ENCODE data around the gene FRY.

The FRY gene

DNA sequence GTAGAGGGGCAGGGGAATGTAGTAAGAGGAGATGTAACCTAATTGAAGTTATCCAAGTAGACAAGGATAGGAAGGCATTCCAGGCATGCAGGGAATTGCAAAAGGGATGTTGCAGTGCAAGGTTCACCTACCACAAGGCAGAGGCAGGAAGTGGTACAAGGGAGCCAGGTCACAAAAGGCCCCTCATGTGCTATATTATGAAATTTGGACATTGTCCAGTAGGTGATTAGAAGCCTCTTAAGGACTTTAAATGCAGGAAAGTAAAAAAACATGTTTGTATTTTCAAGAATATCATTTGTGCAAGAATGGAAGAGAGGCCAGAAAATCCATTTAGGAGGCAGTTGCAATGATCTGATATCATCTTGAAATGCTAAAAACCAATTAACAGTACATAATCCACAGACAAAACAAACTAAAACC is 111.4 kb downstream of the FRY start:
- DNase-seq (ENCODE audit: low read depth in 1 of 2, low spot score in 1 of 2), result peak; percentile 40 to 61
- Histone ChIP-seq H3K4me3 (replicated peaks; ENCODE audit: insufficient read depth, low read length) (no peak overlapping the region), H3K27ac (replicated peaks) (0 out of 2 replicates have a peak overlapping the region, but pooled peaks have one; percentile 3), H3K27me3 (ENCODE audit: insufficient read depth, poor library complexity, severe bottlenecking) (no peaks in the 10 kb centered on the region)
- TF ChIP-seq POLR2AphosphoS5 (IDR thresholded peaks at IDR 0.05; ENCODE audit: low read depth) (0 out of 2 replicates have a peak, but pooled peaks have one; percentile 38), GABPA (IDR thresholded peaks at IDR 0.05; ENCODE audit: low read depth) (no peak)

DNA sequence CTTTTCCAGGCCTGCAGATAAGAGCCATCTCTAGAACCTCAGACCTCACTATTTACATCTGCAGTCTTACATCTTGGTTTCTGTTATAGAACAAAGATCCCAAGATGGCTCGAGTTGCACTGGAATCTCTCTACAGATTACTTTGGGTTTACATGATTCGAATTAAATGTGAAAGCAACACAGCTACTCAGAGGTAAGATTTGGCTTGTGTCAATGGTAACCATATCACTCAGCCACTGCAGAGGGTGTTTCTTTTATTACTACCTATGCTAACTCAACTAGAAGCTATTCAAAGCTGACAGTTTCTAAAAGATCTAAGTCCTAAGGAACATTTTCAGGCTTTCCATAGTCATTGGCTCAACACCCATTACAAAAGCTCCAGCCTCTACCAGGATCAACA is 115.6 kb downstream of the FRY start:
- Histone ChIP-seq H3K4me3 (replicated peaks; ENCODE audit: insufficient read depth, low read length) (no peak overlapping the region), H3K27ac (replicated peaks) (no peak overlapping the region; the same call in 1 of the 2 replicates), H3K27me3 (ENCODE audit: insufficient read depth, poor library complexity, severe bottlenecking) (no peaks in the 10 kb centered on the region)
- no peak for DNase-seq (ENCODE audit: low read depth in 1 of 2, low spot score in 1 of 2)
- no peak for TF ChIP-seq SPI1 (IDR thresholded peaks at IDR 0.05; ENCODE audit: borderline replicate concordance, low read depth)
- no peak for TF ChIP-seq POLR2AphosphoS5 (IDR thresholded peaks at IDR 0.05; ENCODE audit: low read depth)

DNA sequence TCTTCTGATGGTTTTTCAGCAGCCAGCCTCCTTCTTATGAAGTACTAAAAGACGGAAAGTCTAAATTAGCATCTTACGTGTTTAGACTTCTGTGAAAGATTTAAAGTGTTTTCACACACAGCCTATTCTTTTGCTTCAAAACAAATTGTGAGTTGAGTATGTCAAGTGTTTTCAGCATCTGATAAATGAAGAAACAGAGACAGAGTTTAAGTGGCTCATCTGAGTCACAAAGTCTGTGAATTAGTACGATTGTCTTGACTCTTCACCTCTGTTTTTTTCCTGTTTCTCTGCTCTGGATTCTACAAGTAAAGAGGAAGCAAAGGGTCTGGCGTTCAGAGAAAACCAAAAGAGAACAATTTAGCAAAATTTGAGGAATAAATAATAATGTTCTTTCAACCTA is 116.4 kb downstream of the FRY start:
- TF ChIP-seq POLR2AphosphoS5 (IDR thresholded peaks at IDR 0.05; ENCODE audit: low read depth) (no peak), SPI1 (IDR thresholded peaks at IDR 0.05; ENCODE audit: borderline replicate concordance, low read depth) (no peak), GABPA (IDR thresholded peaks at IDR 0.05; ENCODE audit: low read depth) (no peak)
- TF ChIP-seq, protein P1, sequence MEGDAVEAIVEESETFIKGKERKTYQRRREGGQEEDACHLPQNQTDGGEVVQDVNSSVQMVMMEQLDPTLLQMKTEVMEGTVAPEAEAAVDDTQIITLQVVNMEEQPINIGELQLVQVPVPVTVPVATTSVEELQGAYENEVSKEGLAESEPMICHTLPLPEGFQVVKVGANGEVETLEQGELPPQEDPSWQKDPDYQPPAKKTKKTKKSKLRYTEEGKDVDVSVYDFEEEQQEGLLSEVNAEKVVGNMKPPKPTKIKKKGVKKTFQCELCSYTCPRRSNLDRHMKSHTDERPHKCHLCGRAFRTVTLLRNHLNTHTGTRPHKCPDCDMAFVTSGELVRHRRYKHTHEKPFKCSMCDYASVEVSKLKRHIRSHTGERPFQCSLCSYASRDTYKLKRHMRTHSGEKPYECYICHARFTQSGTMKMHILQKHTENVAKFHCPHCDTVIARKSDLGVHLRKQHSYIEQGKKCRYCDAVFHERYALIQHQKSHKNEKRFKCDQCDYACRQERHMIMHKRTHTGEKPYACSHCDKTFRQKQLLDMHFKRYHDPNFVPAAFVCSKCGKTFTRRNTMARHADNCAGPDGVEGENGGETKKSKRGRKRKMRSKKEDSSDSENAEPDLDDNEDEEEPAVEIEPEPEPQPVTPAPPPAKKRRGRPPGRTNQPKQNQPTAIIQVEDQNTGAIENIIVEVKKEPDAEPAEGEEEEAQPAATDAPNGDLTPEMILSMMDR (IDR thresholded peaks at IDR 0.05; ENCODE audit: insufficient read depth, low read length), result no peak
- TF ChIP-seq, protein P2, sequence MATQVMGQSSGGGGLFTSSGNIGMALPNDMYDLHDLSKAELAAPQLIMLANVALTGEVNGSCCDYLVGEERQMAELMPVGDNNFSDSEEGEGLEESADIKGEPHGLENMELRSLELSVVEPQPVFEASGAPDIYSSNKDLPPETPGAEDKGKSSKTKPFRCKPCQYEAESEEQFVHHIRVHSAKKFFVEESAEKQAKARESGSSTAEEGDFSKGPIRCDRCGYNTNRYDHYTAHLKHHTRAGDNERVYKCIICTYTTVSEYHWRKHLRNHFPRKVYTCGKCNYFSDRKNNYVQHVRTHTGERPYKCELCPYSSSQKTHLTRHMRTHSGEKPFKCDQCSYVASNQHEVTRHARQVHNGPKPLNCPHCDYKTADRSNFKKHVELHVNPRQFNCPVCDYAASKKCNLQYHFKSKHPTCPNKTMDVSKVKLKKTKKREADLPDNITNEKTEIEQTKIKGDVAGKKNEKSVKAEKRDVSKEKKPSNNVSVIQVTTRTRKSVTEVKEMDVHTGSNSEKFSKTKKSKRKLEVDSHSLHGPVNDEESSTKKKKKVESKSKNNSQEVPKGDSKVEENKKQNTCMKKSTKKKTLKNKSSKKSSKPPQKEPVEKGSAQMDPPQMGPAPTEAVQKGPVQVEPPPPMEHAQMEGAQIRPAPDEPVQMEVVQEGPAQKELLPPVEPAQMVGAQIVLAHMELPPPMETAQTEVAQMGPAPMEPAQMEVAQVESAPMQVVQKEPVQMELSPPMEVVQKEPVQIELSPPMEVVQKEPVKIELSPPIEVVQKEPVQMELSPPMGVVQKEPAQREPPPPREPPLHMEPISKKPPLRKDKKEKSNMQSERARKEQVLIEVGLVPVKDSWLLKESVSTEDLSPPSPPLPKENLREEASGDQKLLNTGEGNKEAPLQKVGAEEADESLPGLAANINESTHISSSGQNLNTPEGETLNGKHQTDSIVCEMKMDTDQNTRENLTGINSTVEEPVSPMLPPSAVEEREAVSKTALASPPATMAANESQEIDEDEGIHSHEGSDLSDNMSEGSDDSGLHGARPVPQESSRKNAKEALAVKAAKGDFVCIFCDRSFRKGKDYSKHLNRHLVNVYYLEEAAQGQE (IDR thresholded peaks at IDR 0.05; ENCODE audit: insufficient replicate concordance, low read depth), result no peak
- DNase-seq (ENCODE audit: low read depth in 1 of 2, low spot score in 1 of 2), result no peak
- Histone ChIP-seq H3K27me3 (ENCODE audit: insufficient read depth, poor library complexity, severe bottlenecking) (no peaks in the 10 kb centered on the region), H3K27ac (replicated peaks) (no peak overlapping the region; the same call in 1 of the 2 replicates), H3K4me3 (replicated peaks; ENCODE audit: insufficient read depth, low read length) (no peak overlapping the region)

DNA sequence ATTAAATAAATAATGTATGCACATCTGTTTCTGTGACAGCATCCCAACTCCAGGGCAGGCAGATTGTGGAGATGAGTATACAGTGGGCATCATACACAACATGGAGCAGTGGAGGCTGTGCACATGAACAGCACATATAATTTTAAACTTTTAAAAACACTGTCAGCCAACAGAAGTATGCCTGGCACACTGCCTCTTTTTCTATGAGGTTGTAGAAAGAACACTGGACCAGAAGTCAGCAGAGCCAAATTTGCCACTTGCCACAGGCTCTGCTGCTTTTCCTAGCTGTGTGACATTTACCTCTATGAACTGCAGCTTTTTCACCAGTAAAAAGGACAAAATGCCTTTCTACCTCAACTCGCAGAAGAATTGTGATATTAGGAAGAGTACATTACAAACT is 118.7 kb downstream of the FRY start:
- H3K4me3 ChIP-seq (replicated peaks; ENCODE audit: insufficient read depth, low read length), result no peak overlapping the region
- H3K27ac ChIP-seq (replicated peaks), result no peak overlapping the region; the same call in 1 of the 2 replicates
- H3K27me3 ChIP-seq (ENCODE audit: insufficient read depth, poor library complexity, severe bottlenecking), result no peaks in the 10 kb centered on the region
- no peak for DNase-seq (ENCODE audit: low read depth in 1 of 2, low spot score in 1 of 2)
- TF ChIP-seq, protein P1 (IDR thresholded peaks at IDR 0.05; ENCODE audit: insufficient read depth, low read length), result no peak
- TF ChIP-seq, protein P2 (IDR thresholded peaks at IDR 0.05; ENCODE audit: insufficient replicate concordance, low read depth), result no peak
- TF ChIP-seq POLR2AphosphoS5 (IDR thresholded peaks at IDR 0.05; ENCODE audit: low read depth) (no peak), SPI1 (IDR thresholded peaks at IDR 0.05; ENCODE audit: borderline replicate concordance, low read depth) (no peak), GABPA (IDR thresholded peaks at IDR 0.05; ENCODE audit: low read depth) (no peak)

DNA sequence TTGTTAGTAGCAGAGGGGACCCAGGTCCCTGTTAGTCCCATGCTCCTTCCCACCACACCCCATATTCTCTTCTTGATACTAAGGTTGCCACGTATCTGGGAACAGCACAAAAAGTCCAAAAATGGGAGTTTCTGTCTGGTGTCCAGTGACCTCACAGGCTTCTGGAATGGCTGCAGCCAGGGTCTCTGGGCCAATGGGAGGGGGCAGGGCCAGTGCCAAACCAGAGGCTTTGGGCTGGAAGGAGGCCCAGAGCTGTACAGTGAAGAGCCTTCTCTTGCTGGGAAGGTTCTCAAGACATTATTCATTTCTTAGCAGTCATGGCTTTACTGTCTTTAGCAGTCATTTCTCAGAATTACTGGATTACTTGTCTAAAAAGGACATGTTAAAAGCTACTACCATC is 119.2 kb downstream of the FRY start:
- TF ChIP-seq, protein P1 (IDR thresholded peaks at IDR 0.05; ENCODE audit: insufficient read depth, low read length), result no peak
- TF ChIP-seq POLR2AphosphoS5 (IDR thresholded peaks at IDR 0.05; ENCODE audit: low read depth) (no peak), SPI1 (IDR thresholded peaks at IDR 0.05; ENCODE audit: borderline replicate concordance, low read depth) (no peak), GABPA (IDR thresholded peaks at IDR 0.05; ENCODE audit: low read depth) (no peak)
- no peak overlapping the region for H3K27ac ChIP-seq (replicated peaks)
- DNase-seq (ENCODE audit: low read depth in 1 of 2, low spot score in 1 of 2), result no peak
- no peaks in the 10 kb centered on the region for H3K27me3 ChIP-seq (ENCODE audit: insufficient read depth, poor library complexity, severe bottlenecking)
- H3K4me3 ChIP-seq (replicated peaks; ENCODE audit: insufficient read depth, low read length), result no peak overlapping the region

All from HL-60 (cell line).